GM10266 (cell line): ENCODE measurements around the gene ADAMTS18.

ENCODE experiments used
- DNase-seq: peaks from one replicate; pipeline ENCODE4 v3.0.0; 2012; ENCODE audit errors: extremely low spot score
- TF ChIP-seq, protein P1 (sequence below): IDR thresholded peaks from 2 replicates; pipeline ENCODE4 v1.5.1; 2012; ENCODE audit warnings: mild to moderate bottlenecking, low read depth; ENCODE audit not compliant: control insufficient read depth, insufficient read depth; ENCODE audit errors: missing control alignments

The ADAMTS18 gene

DNA sequence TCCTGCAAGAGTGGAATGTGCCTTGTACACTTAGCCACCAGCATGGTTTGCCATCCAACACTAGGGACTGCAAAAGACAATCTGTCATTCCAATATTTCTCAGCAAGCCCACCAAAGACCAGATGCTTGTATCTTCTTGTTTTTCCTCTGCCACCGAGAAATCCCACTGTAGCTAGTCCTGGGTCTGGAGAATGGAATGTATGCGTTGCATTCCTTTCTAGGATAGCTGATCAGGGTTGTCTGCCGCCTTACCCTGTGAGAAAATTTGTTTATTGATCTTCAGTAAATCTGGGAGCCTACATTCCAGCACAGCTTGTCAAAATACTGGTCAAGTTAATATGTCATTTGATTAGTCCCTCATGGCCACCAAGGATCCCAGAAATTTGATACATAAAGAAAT, 28.1 kb upstream of the ADAMTS18 start:
- no peak for DNase-seq
- TF ChIP-seq, protein P1, sequence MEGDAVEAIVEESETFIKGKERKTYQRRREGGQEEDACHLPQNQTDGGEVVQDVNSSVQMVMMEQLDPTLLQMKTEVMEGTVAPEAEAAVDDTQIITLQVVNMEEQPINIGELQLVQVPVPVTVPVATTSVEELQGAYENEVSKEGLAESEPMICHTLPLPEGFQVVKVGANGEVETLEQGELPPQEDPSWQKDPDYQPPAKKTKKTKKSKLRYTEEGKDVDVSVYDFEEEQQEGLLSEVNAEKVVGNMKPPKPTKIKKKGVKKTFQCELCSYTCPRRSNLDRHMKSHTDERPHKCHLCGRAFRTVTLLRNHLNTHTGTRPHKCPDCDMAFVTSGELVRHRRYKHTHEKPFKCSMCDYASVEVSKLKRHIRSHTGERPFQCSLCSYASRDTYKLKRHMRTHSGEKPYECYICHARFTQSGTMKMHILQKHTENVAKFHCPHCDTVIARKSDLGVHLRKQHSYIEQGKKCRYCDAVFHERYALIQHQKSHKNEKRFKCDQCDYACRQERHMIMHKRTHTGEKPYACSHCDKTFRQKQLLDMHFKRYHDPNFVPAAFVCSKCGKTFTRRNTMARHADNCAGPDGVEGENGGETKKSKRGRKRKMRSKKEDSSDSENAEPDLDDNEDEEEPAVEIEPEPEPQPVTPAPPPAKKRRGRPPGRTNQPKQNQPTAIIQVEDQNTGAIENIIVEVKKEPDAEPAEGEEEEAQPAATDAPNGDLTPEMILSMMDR: no peak

DNA sequence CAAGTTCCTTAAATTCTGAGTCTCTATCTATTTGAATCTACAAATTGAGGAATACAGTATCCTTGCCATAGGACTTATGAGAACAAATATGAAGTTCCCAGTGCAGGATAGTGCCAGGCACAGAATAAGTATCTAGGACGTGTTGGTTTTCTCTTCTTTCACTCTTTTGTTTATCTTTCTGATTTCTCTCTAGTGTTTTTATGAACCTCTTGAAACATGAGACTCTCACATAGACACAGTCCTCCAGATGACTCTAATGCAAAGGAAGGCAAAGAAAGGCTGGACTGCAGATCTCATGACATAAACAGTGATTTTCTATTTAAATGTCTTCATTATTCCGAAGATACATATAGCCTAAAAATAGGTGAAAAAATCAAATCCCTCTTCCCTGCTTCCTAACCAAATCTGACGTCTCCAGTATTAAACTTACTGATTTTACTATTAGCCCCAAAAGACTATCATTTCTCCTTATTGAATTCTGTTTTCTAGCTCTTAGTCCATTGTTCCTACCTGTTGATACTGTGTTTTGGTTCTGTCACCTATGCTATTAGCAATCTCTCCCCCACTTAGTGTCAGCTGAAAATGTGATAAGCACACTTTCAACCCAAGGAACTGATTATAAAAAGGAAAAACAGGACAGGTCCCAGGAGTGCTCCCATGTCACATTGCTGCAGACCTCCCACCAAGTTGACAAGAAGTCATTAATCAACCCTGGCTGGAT, 24.9 kb upstream of the ADAMTS18 start:
- no peak for DNase-seq
- TF ChIP-seq, protein P1: no peak

DNA sequence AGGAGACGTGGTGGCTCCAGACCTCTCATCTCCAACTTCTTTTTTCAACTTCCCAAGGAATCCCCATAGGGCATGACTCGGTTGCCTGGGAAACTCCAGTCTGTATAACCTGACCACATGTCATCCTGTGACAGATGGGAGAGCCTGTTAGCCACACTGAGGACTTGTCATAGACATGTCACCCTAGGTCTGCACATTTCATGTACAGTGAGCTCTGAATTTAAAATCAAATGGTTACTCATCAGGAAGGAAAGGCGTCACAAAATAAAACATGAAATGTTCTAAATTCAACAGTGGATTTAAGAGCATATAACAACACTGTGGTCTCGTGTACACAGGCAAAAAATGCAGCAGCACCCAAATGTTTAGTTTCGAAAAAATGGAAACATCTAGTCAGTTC, 22.2 kb upstream of the ADAMTS18 start:
- TF ChIP-seq, protein P1: no peak
- DNase-seq: no peak

- TF ChIP-seq, protein P1: no peak
- DNase-seq: no peak
Observed at GRCh38 chr16:77452243-77452642, 17.4 kb upstream of the ADAMTS18 start.

DNA sequence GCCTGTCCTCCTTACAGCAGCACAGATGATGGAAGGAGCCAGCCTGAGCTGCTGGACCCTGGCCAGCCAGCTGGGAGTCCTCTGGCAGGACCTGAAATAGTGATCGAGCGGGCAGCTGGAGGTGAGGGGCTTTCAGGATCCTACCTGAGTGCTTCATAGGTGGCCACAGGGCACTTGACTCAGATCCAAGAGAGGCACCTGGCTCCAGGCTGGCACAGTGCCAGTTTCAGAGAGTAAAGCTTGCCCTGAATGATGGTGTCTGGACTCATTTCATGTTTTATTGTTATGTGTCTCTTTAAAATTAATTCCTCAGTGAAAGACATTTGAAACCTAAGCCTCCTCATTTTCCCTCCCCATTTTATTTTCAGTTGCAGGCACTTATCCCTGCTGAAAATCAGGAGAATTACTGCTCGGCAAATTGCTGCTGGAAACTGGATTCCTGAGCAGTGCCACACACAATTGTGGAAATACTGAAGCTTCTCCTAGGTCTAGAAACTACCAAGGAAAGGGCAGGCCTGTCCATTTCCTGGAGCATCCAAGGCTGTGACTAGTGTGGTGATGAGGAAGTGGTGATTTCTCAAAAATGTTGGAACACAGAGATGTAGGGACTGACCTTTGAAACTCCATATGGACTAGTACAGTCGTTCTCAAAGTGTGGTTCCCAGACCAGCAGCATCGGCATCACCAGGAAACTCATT, 16.1 kb upstream of the ADAMTS18 start:
- TF ChIP-seq, protein P1: no peak
- DNase-seq: no peak

- TF ChIP-seq, protein P1: no peak
Observed at GRCh38 chr16:77449208-77449607, 14.4 kb upstream of the ADAMTS18 start.

DNA sequence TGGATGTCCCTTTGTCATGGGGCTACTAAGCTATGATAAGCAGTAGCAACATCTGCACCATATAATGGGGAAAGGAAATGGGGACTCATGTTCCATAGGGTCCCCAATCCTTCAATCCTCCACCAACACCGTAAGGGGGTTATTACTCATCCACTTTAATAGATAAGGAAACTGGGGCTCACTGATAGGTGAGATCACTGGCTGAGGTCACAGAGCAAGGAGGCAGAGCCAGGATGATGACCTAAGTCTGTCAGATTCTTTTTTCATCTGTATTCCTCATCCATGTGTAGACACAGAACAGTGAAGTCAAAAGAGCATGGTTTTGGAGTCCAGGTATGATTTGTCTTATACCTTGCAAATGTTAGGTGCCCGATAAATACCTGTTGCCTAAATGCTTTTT, 10.5 kb upstream of the ADAMTS18 start:
- no peak for DNase-seq
- TF ChIP-seq, protein P1: no peak

More at GRCh38 chr16:77449208-77449607, 14.4 kb upstream of the ADAMTS18 start:
- DNase-seq: no peak
